ENCODE data around the gene NANOS3. TPM values are rescaled to one million over a fixed set of nuclear protein-coding genes. Genes with fewer than 3 reads are reported as not detected.

NANOS3 gene
- total and polyA plus RNA-seq, 9 of the 15 experiments (the other 6 are each of a cell fraction or from before 2014, with no cell fraction given), result not detected

DNA sequence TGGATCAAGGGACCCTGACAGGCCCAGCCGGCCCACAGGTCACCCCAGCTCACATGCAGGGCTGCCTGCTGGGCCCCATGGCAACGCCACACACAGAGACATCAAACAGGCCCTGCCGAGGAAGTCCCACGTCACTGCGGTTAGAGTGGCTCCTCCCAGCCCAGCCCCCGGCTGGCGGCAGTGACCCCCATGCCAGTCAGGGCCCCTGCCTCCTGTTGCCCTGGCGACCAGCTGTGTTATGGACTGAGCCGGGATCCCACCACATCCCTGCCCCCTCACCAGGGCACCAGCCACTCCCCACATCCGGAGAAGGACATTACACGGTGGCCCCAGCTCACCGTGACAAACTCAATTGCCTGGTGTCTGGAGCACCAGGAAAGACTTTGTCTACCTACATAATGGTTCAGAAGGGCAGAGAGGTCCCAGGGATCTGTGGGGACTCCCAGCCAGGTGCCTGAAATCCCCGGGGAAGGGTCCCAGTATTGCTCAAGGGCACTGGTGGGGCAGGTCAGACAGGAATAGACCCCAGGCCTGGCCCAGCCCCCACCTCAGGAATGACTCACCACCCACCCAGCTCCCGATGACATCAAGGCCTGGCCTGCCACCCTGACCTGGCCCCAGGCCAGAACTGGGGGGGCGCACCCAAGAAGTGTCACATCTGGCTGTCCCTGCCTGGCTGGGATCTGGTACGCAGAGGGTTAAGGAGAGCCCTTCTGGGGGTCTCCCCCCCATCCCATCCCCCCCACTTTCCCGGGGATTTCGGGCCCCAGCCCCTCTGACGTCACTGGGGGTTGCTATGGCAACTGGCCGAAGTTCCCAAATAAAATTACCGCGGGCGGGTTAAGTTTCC, 30.2 kb upstream of the NANOS3 start (continued):
- TF ChIP-seq, protein P1, sequence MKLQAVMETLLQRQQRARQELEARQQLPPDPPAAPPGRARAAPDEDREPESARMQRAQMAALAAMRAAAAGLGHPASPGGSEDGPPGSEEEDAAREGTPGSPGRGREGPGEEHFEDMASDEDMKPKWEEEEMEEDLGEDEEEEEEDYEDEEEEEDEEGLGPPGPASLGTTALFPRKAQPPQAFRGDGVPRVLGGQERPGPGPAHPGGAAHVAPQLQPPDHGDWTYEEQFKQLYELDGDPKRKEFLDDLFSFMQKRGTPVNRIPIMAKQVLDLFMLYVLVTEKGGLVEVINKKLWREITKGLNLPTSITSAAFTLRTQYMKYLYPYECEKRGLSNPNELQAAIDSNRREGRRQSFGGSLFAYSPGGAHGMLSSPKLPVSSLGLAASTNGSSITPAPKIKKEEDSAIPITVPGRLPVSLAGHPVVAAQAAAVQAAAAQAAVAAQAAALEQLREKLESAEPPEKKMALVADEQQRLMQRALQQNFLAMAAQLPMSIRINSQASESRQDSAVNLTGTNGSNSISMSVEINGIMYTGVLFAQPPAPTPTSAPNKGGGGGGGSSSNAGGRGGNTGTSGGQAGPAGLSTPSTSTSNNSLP (IDR thresholded peaks at IDR 0.05; ENCODE audit: borderline replicate concordance, low read depth, low read length), result no peak
- no peak for TF ChIP-seq CHCHD3 (CRISPR knock-in tag; IDR thresholded peaks at IDR 0.05)
- no peak for TF ChIP-seq SRSF9 (IDR thresholded peaks at IDR 0.05; ENCODE audit: borderline replicate concordance, low read depth, low read length)
- no peak for TF ChIP-seq KLF6 (CRISPR knock-in tag; IDR thresholded peaks at IDR 0.05; ENCODE audit: borderline replicate concordance)
- TF ChIP-seq STAT5A (IDR thresholded peaks at IDR 0.05; ENCODE audit: borderline replicate concordance, low read length), result no peak
- no peak for TF ChIP-seq HMG20B (CRISPR knock-in tag; IDR thresholded peaks at IDR 0.05)
- no peak for TF ChIP-seq TFAM (CRISPR knock-in tag; conservative IDR thresholded peaks at IDR 0.05)
- TF ChIP-seq, protein P2, sequence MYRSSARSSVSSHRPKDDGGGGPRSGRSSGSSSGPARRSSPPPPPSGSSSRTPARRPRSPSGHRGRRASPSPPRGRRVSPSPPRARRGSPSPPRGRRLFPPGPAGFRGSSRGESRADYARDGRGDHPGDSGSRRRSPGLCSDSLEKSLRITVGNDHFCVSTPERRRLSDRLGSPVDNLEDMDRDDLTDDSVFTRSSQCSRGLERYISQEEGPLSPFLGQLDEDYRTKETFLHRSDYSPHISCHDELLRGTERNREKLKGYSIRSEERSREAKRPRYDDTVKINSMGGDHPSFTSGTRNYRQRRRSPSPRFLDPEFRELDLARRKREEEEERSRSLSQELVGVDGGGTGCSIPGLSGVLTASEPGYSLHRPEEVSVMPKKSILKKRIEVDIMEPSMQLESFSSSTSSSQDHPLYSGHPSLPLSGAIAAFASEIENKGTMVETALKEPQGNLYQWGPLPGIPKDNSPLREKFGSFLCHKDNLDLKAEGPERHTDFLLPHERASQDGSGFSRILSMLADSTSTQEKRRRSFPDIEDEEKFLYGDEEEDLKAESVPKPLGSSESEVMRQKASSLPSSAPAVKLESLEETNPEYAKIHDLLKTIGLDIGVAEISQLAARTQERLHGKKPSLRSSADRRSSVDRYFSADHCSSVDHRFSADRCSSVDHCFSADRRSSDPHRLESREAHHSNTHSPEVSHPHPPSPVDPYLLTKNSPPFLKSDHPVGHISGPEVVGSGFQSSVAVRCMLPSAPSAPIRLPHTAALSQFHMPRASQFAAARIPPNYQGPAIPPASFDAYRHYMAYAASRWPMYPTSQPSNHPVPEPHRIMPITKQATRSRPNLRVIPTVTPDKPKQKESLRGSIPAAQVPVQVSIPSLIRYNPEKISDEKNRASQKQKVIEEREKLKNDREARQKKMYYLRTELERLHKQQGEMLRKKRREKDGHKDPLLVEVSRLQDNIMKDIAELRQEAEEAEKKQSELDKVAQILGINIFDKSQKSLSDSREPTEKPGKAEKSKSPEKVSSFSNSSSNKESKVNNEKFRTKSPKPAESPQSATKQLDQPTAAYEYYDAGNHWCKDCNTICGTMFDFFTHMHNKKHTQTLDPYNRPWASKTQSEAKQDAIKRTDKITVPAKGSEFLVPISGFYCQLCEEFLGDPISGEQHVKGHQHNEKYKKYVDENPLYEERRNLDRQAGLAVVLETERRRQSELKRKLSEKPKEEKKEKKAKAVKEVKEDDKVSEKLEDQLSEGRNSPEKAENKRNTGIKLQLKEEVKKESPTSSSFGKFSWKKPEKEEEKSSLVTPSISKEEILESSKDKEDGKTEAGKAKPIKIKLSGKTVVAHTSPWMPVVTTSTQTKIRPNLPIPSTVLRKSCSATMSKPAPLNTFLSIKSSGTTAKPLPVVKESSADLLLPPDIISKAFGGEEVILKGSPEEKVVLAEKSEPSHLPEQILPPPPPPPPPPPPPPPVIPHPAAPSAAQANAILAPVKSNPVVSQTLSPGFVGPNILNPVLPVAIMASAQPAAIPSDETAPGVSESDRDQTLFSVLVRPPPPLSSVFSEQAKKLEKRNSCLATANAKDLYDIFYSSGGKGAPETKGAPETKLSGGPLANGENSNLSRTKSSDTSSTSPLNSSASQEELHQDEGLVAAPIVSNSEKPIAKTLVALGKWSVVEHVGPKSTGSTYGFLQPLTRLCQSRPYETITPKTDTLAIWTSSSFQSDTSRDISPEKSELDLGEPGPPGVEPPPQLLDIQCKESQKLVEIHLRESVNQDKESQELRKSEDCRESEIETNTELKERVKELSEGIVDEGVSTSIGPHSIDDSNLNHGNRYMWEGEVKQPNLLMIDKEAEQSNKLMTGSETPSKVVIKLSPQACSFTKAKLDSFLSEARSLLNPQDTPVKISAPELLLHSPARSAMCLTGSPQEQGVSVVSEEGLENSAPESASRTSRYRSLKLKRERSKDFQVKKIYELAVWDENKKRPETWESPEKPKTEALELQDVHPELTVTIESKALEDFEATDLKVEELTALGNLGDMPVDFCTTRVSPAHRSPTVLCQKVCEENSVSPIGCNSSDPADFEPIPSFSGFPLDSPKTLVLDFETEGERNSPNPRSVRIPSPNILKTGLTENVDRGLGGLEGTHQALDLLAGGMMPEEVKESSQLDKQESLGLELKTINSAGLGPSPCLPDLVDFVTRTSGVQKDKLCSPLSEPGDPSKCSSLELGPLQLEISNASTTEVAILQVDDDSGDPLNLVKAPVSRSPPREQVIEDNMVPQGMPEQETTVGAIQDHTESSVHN (IDR thresholded peaks at IDR 0.05; ENCODE audit: borderline replicate concordance in 1 of 2, low read depth in 1 of 2), result peak in 1 of 2 experiments; percentile 78; a peak in 2 of 4 replicates
- TF ChIP-seq, protein P3, sequence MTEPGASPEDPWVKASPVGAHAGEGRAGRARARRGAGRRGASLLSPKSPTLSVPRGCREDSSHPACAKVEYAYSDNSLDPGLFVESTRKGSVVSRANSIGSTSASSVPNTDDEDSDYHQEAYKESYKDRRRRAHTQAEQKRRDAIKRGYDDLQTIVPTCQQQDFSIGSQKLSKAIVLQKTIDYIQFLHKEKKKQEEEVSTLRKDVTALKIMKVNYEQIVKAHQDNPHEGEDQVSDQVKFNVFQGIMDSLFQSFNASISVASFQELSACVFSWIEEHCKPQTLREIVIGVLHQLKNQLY (CRISPR knock-in tag; conservative IDR thresholded peaks at IDR 0.05), result no peak
- TF ChIP-seq ZNF766 (CRISPR knock-in tag; conservative IDR thresholded peaks at IDR 0.05), result no peak; the same call in 1 of the 2 replicates
- no peak for TF ChIP-seq EWSR1 (IDR thresholded peaks at IDR 0.05; ENCODE audit: borderline replicate concordance, low read depth, partially characterized antibody)
- TF ChIP-seq PYGO2 (tag; IDR thresholded peaks at IDR 0.05), result 0 out of 2 replicates have a peak, but pooled peaks have one; percentile 26
- TF ChIP-seq HNRNPUL1 (IDR thresholded peaks at IDR 0.05; ENCODE audit: low read length), result no peak
